ENCODE data around the gene CLK2. TPM values are rescaled to one million over a fixed set of nuclear protein-coding genes. Genes with fewer than 3 reads are reported as not detected.

CLK2 gene
- total and polyA plus RNA-seq, 2 of the 8 experiments (the other 6 are each of a cell fraction or from before 2014, with no cell fraction given), result 62.2 to 76.0 TPM

GRCh38 chr1:155253797-155254196, 19.5 kb downstream of the CLK2 start:
- Histone ChIP-seq H3K9me3 (ENCODE audit: insufficient read depth in 2 of 2, low read depth in 1 of 2, low read length in 1 of 2) (no peaks in the 10 kb centered on the region), H3K79me2 (ENCODE audit: control insufficient read depth in 1 of 2, insufficient read depth in 2 of 2, low read length in 2 of 2) (0 out of 4 replicates have a peak, but pooled peaks cover 0 to 3% of the 10 kb centered on the region in 2 experiments), H3K18ac (ENCODE audit: extremely low read depth, low read length) (no peak overlapping the region), H4K20me1 (replicated peaks in 1 of 2; ENCODE audit: control insufficient read depth in 1 of 2, insufficient read depth in 2 of 2, low read length in 2 of 2) (peaks cover 0 to 6% of the 10 kb centered on the region in 2 experiments), H3K14ac (ENCODE audit: insufficient read length) (no peak overlapping the region), H4K8ac (ENCODE audit: extremely low read depth, insufficient read depth, low read length) (no peak overlapping the region), H2BK15ac (ENCODE audit: low read length) (peak overlapping the region; percentile 20; the same call in 1 of the 2 replicates), H3K23ac (ENCODE audit: insufficient read length) (no peak overlapping the region), H3K23me2 (ENCODE audit: low read depth, low read length) (peaks cover 12% of the 10 kb centered on the region; the same call in 1 of the 2 replicates), H2AK5ac (ENCODE audit: low read depth, low read length) (peak overlapping the region; percentile 90; the same call in 1 of the 2 replicates), H2BK20ac (ENCODE audit: low read length) (no peak overlapping the region), H3K9ac (replicated peaks in 1 of 4; ENCODE audit: extremely low read depth in 1 of 4, low read depth in 3 of 4, low read length in 3 of 4) (no peak overlapping the region; a peak in 1 of 7 replicates), H2AFZ (ENCODE audit: low read length) (no peak overlapping the region), H3K27me3 (replicated peaks in 1 of 4; ENCODE audit: control insufficient read depth in 3 of 4, extremely low read depth in 1 of 4, insufficient read depth in 3 of 4, low read length in 3 of 4) (no peaks in the 10 kb centered on the region), H4K91ac (replicated peaks; ENCODE audit: insufficient read length, low read length) (no peak overlapping the region), H3K79me1 (ENCODE audit: low read depth, low read length) (no peaks in the 10 kb centered on the region), H3K4me3 (ENCODE audit: extremely low read depth in 1 of 4, insufficient read depth in 2 of 4, low read depth in 3 of 4, low read length in 4 of 4) (peak overlapping the region in 3 of 4 experiments; percentile 57 to 91 (median 75); a peak in 3 of 8 replicates), H4K5ac (ENCODE audit: insufficient read length, low read depth, low read length) (no peak overlapping the region), H3K27ac (ENCODE audit: low read depth, low read length) (no peak overlapping the region), H2BK120ac (replicated peaks; ENCODE audit: low read depth, low read length) (no peak overlapping the region), H2BK5ac (ENCODE audit: low read depth, low read length) (no peak overlapping the region), H3K4me2 (ENCODE audit: insufficient read depth in 1 of 2, low read depth in 2 of 2, low read length in 2 of 2) (peak overlapping the region; percentile 79 to 88), H3K56ac (replicated peaks; ENCODE audit: insufficient read length, low read depth, low read length) (no peak overlapping the region), H3K4ac (replicated peaks; ENCODE audit: insufficient read length, low read depth, low read length) (no peak overlapping the region), H2BK12ac (ENCODE audit: low read depth, low read length) (no peak overlapping the region), H3K4me1 (replicated peaks in 1 of 4; ENCODE audit: control insufficient read depth in 3 of 4, insufficient read depth in 4 of 4, low read length in 3 of 4) (peaks cover 0 to 26% (median 16%) of the 10 kb centered on the region in 4 experiments; a peak in 6 of 7 replicates), H3K36me3 (ENCODE audit: control insufficient read depth in 2 of 4, insufficient read depth in 4 of 4, low read length in 3 of 4) (peaks cover 0 to 4% (median 0%) of the 10 kb centered on the region in 4 experiments; a peak in 2 of 8 replicates)
- FAIRE-seq (no peak), DNase-seq (ENCODE audit: low read depth in 1 of 2, low spot score in 2 of 2) (no peak)
- ChIA-PET POLR2A (ENCODE audit: partially characterized antibody) (interaction anchor here (0.9 to 7.1 kb wide), 2 partner anchors 7 to 14 kb away, joined by 3 to 48 read pairs; partner anchors contain the start of gene SCAMP3), CTCF (ENCODE audit: partially characterized antibody) (interaction anchor here (4.9 to 15.2 kb wide), 2 partner anchors 52 to 69 kb away, joined by 103 to 227 read pairs; partner anchors contain the start of genes FDPS and RUSC1)
- WGBS, 2 experiments (ENCODE audit: extremely low coverage in 1 of 2, insufficient coverage in 1 of 2, insufficient read length in 1 of 2, insufficient replicate concordance in 2 of 2, low coverage in 1 of 2, low lambda C conversion rate in 2 of 2, missing lambda C conversion rate in 1 of 2), result 96% methylated on average over 5 of the region's 5 CpGs; no CpG with 5 or more reads in 1 of the 2 experiments
- TF ChIP-seq POLR2AphosphoS5 (IDR thresholded peaks at IDR 0.05; ENCODE audit: low read depth, low read length) (no peak), TEAD4 (IDR thresholded peaks at IDR 0.05; ENCODE audit: low read depth, low read length) (no peak), RXRA (IDR thresholded peaks at IDR 0.05; ENCODE audit: insufficient read depth, low read depth, low read length) (no peak), CBX8 (IDR thresholded peaks at IDR 0.05; ENCODE audit: borderline replicate concordance, low read depth, low read length) (no peak), MAFK (IDR thresholded peaks at IDR 0.05; ENCODE audit: low read depth, low read length) (no peak), BRCA1 (IDR thresholded peaks at IDR 0.05; ENCODE audit: low read depth, low read length) (no peak), FOSL1 (IDR thresholded peaks at IDR 0.05; ENCODE audit: insufficient read depth, low read depth, low read length) (no peak), TBP (IDR thresholded peaks at IDR 0.05; ENCODE audit: low read depth, low read length) (no peak), ASH2L (IDR thresholded peaks at IDR 0.05; ENCODE audit: low read length) (no peak)

Measured in H1 (cell line).